HEK293T (cell line): Measurements from ENCODE around the gene ZNF618.

Source experiments
- ARNT ChIP-seq: fragments of 450-650 bp; IDR thresholded peaks from 2 replicates; pipeline ENCODE4 v1.6.1; 2017; ENCODE audit warnings: mild to moderate bottlenecking
- BHLHE40 ChIP-seq: fragments of 450-650 bp; IDR thresholded peaks from 2 replicates; pipeline ENCODE4 v1.6.1; 2016; ENCODE audit warnings: mild to moderate bottlenecking, moderate library complexity, borderline replicate concordance
- CTBP1 ChIP-seq: fragments of 450-650 bp; IDR thresholded peaks from 2 replicates; pipeline ENCODE4 v1.6.1; 2016; ENCODE audit warnings: borderline replicate concordance
- ELF4 ChIP-seq: fragments of 450-650 bp; IDR thresholded peaks from 2 replicates; pipeline ENCODE4 v1.6.1; 2017; ENCODE audit warnings: antibody characterized with exemption
- FOXA1 ChIP-seq: fragments of 450-650 bp; IDR thresholded peaks from 2 replicates; pipeline ENCODE4 v1.6.1; 2016; ENCODE audit warnings: mild to moderate bottlenecking
- FOXK2 ChIP-seq: fragments of 450-650 bp; IDR thresholded peaks from 2 replicates; pipeline ENCODE4 v1.6.1; 2016; ENCODE audit warnings: mild to moderate bottlenecking
- FOXM1 ChIP-seq: fragments of 450-650 bp; IDR thresholded peaks from 2 replicates; pipeline ENCODE4 v1.6.1; 2017; ENCODE audit warnings: mild to moderate bottlenecking, borderline replicate concordance
- L3MBTL2 ChIP-seq: fragments of 450-650 bp; conservative IDR thresholded peaks from 2 replicates; pipeline ENCODE4 v1.6.1; 2016; ENCODE audit warnings: mild to moderate bottlenecking
- LEF1 ChIP-seq: fragments of 450-650 bp; IDR thresholded peaks from 2 replicates; pipeline ENCODE4 v1.6.1; 2017; ENCODE audit warnings: mild to moderate bottlenecking, borderline replicate concordance
- SP1 ChIP-seq: fragments of 450-650 bp; IDR thresholded peaks from 2 replicates; pipeline ENCODE4 v1.6.1; 2017
- SUZ12 ChIP-seq: fragments of 450-650 bp; IDR thresholded peaks from 2 replicates; pipeline ENCODE4 v1.6.1; 2016; ENCODE audit warnings: mild to moderate bottlenecking
- TARDBP ChIP-seq: fragments of 450-650 bp; IDR thresholded peaks from 2 replicates; pipeline ENCODE4 v1.6.1; 2016
- TF ChIP-seq, protein P1 (sequence below): fragments of 450-650 bp; IDR thresholded peaks from 2 replicates; pipeline ENCODE4 v1.6.1; 2016

DNA sequence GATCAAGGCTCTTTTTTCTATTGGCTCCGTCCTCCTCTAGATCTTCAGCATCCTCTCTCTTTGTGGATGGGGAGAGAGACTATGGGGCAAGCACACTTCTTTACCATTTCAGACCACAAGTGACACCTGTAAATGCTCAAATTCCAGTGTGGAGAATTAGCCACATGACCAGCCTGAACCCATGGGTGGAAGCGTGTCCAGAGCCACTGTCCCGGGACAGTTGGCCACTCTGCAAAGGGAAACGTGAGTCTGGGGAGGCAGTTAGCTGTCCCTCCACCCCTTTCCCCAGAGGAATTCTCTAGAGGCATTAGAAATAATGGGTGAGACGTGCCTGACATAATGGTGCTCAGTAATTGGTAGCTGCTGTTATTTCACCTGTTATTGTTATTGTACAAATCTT is 161.1 kb downstream of the ZNF618 start:
- no peak for TF ChIP-seq FOXK2
- TF ChIP-seq FOXA1 = no peak
- TF ChIP-seq LEF1 = no peak
- TF ChIP-seq SP1 = no peak
- TF ChIP-seq ELF4 = no peak
- TF ChIP-seq L3MBTL2 = no peak
- TF ChIP-seq CTBP1 = no peak
- no peak for TF ChIP-seq BHLHE40
- TF ChIP-seq, protein P1, sequence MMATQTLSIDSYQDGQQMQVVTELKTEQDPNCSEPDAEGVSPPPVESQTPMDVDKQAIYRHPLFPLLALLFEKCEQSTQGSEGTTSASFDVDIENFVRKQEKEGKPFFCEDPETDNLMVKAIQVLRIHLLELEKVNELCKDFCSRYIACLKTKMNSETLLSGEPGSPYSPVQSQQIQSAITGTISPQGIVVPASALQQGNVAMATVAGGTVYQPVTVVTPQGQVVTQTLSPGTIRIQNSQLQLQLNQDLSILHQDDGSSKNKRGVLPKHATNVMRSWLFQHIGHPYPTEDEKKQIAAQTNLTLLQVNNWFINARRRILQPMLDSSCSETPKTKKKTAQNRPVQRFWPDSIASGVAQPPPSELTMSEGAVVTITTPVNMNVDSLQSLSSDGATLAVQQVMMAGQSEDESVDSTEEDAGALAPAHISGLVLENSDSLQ = no peak
- TF ChIP-seq SUZ12 = no peak
- no peak for TF ChIP-seq FOXM1
- no peak for TF ChIP-seq ARNT
- TF ChIP-seq TARDBP = no peak
